ENCODE results near the gene CFP.
"Not testable (repeated sequence)": the region's sequence is repeated elsewhere in the genome, so short reads cannot be mapped to it uniquely, and the experiment has no call there.

The CFP gene

DNA sequence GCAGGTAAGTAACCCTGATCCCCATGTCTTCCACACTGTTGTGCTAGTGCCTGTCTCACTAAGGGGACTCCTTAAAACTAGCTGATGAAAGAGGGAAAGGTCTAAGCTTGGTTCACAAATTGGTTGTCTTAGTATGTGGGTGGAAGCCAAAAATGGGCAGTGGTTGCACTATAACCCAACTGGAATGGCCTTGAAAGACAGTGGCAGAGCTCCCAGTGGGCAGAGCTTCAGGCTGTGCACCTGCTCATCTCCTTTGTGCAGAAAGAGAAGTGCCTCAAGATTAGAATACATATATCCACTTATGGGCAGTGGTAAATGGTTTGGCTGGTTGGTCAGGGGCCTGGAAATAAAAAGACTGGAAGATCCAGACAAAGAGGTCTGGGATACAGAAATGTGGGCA lies 17.3 kb downstream of the CFP start:
- H3K27ac ChIP-seq, result no peak overlapping the region
- TF ChIP-seq, protein P1, sequence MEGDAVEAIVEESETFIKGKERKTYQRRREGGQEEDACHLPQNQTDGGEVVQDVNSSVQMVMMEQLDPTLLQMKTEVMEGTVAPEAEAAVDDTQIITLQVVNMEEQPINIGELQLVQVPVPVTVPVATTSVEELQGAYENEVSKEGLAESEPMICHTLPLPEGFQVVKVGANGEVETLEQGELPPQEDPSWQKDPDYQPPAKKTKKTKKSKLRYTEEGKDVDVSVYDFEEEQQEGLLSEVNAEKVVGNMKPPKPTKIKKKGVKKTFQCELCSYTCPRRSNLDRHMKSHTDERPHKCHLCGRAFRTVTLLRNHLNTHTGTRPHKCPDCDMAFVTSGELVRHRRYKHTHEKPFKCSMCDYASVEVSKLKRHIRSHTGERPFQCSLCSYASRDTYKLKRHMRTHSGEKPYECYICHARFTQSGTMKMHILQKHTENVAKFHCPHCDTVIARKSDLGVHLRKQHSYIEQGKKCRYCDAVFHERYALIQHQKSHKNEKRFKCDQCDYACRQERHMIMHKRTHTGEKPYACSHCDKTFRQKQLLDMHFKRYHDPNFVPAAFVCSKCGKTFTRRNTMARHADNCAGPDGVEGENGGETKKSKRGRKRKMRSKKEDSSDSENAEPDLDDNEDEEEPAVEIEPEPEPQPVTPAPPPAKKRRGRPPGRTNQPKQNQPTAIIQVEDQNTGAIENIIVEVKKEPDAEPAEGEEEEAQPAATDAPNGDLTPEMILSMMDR (IDR thresholded peaks at IDR 0.05), result no peak
- no peak for TF ChIP-seq ZFX (IDR thresholded peaks at IDR 0.05; ENCODE audit: borderline replicate concordance)

DNA sequence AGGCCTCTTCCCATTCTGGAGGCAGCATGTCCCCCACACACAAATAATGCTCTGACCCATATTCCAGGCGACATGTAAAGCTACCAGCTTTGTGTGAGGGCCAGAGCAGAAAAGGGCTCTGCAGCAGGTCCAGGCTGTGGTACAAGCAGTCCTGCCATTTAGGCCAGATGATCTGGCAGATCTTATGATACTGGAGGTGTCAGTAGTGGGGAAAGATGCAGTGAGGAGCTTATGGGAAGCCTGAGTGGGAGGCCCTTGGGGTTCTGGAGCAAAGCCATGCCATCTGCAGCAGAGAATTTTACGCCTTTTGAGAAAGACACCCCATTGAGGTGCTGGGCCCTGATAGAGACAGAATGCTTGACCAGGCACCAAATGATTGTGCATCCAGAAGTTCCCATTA lies 17.8 kb downstream of the CFP start:
- H3K27ac ChIP-seq, result no peak overlapping the region
- TF ChIP-seq, protein P1 (IDR thresholded peaks at IDR 0.05), result no peak

DNA sequence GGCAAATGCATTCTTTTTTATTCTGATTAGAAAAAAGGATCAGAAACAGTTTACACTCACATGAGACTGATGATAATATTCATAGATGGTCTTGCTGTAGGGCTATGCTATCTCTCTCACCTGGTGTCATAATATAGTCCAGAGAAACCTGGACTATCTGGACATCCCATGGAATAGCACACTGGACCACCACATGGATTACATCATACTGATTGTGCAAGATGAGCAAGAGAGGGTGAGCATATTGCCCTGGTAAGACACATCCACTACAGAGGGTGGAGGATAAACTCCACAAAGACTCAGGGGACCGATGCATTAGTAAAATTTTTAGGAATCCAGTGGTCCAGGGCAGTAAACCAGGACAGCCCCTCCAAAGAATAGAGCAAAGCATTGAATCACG lies 18.2 kb downstream of the CFP start:
- no peak for TF ChIP-seq ZFX (IDR thresholded peaks at IDR 0.05; ENCODE audit: borderline replicate concordance)
- TF ChIP-seq, protein P1 (IDR thresholded peaks at IDR 0.05), result no peak
- H3K27ac ChIP-seq, result no peak overlapping the region

DNA sequence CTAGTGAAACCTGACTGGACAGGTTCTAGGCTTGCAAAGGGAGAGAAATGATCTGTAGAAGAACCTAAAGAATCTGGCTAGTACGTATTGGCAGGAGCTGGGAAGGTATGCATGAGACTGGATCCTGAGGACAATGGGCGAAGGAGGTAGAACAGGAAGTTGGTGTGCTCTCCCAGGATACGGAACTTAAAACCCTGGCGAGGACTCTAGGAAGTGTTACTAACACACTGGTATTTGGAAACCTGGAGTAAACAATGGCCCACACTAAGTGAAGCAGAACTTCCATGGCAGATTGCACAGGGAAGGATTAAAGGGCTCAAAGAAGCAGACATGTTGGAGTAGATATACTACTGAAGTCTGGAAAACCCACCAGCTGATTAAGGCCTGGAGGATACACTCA lies 19.2 kb downstream of the CFP start:
- no peak overlapping the region for H3K27ac ChIP-seq
- TF ChIP-seq ZFX (IDR thresholded peaks at IDR 0.05; ENCODE audit: borderline replicate concordance), result no peak
- TF ChIP-seq, protein P1 (IDR thresholded peaks at IDR 0.05), result no peak

DNA sequence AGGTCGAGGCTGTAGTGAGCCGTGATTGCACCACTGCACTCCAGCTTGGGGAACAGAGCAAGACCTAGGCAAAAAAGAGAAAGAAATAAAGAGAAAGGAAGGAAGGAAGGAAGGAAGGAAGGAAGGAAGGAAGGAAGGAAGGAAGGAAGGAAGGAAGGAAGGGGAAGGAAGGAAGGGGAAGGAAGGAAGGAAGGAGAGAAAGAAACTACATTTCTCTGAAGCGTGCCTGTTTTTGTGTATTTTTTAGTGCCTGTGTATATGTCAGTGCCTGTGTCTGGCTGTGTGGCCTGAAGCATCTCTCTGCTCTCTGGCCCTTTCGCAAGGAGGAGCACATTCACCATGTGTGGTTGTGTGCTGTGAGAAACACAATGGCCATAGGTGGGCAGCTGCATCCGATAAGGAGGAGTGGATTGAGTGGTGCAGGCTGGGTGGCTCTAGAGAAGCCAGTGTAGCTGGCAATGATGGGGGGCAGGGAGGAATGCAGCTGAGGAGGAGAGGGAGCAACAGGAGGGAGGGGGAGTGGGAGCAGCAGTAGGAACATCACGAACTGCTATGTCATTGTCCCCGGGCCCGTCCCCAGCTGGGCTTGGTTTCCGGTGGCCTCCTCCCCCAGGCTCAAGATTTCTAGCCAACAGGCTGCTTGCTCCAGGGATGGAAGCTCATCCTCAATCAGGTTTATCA lies 21.5 kb downstream of the CFP start:
- no peak overlapping the region for H3K27ac ChIP-seq
- no peak for TF ChIP-seq ZFX (IDR thresholded peaks at IDR 0.05; ENCODE audit: borderline replicate concordance)
- TF ChIP-seq, protein P1 (IDR thresholded peaks at IDR 0.05), result no peak

DNA sequence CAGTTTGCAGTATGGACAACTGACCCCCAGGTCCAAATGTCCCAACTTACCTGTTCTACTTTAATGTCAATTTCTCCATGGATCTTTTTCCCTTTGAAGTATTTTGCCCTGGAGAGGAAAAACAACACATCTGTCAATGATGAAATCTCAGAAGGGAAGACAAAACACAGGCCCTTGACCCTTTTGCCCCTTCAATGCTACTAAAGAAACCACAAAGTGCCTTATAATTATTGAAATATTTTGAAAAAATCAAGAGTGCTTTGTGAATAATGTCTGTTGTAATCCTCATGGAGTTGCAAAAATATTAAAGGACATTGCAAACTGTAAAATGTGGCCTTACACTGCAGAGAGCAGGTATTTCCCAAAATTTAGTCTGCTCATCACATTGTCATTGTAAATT lies 22.6 kb downstream of the CFP start:
- no peak overlapping the region for H3K27ac ChIP-seq
- no peak for TF ChIP-seq ZFX (IDR thresholded peaks at IDR 0.05; ENCODE audit: borderline replicate concordance)
- TF ChIP-seq, protein P1 (IDR thresholded peaks at IDR 0.05), result no peak

DNA sequence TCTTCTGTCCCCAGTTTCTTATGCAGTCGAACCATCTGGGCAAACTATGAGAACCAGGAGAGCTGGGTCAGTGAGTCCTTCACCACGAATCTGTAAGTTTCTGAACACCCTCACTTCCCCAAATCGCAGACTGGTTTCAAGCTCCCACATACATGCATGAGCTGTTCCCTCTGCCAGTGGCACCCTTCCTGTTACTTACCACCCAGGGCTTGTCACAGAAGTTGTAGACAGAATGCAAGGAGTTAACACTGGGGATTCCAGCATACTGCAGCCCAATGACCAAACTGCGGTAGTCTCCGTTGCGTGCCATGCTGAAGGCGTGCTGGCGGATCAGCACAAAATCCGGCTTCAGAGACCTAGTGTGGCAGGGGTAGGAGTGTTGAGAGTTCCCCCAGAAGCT lies 24.7 kb downstream of the CFP start:
- no peak for TF ChIP-seq ZFX (IDR thresholded peaks at IDR 0.05; ENCODE audit: borderline replicate concordance)
- TF ChIP-seq, protein P1 (IDR thresholded peaks at IDR 0.05), result no peak
- no peak overlapping the region for H3K27ac ChIP-seq

DNA sequence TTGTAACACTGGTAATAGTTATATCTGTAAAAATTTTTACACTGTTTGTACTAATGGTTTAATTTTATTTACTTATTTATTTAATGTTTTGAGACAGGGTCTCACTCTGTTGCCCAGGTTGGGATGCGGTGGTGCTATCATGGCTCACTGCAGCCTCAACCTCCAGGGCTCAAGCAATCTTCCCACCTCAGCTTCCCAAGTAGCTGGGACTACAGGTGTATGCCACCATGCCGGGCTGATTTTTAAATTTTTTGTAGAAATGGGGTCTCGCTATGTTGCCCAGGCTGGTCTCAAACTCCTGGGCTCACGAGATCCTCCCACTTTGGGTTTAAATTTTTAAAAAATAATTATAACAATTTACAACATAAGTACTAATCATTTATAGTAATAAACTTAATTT lies 26.6 kb downstream of the CFP start:
- not testable (repeated sequence) for H3K27ac ChIP-seq
